CD14-positive monocyte (primary cell): Measurements from ENCODE around the gene ESPN. TPM values are rescaled to one million over a fixed set of nuclear protein-coding genes. Genes with fewer than 3 reads are reported as not detected.

Experiments used
- DNase-seq, 3 donors: peaks; one replicate each; pipeline ENCODE4 v3.0.0-alpha.2; 2011 to 2022
- H2AFZ ChIP-seq: 2 replicates; pipeline ENCODE4 v1.6.0; 2012; ENCODE audit warnings: mild to moderate bottlenecking, low read depth, low read length, inconsistent platforms; ENCODE audit not compliant: insufficient read depth, poor library complexity, severe bottlenecking
- H3K27ac ChIP-seq, 2 donors: 1 replicate in 1 of 2; 2 replicates in 1 of 2; pipeline ENCODE4 v1.5.1; 2012 to 2013; ENCODE audit warnings: low read length in 2 of 2, control low read depth in 1 of 2, inconsistent platforms in 1 of 2, low read depth in 1 of 2, mild to moderate bottlenecking in 1 of 2
- H3K27me3 ChIP-seq, 2 donors: one replicate each; pipeline versions ENCODE4 v1.6.0 to v1.6.1; 2011 to 2013; ENCODE audit warnings: low read length in 2 of 2; ENCODE audit not compliant: control insufficient read depth in 2 of 2, insufficient read depth in 2 of 2
- H3K36me3 ChIP-seq, 2 donors: replicated peaks in 1 of 2; 1 replicate in 1 of 2; 2 replicates in 1 of 2; pipeline versions ENCODE4 v1.5.1 to v1.6.1; 2012 to 2013; ENCODE audit warnings: low read length in 2 of 2, control low read depth in 1 of 2, inconsistent platforms in 1 of 2, mild to moderate bottlenecking in 1 of 2; ENCODE audit not compliant: insufficient read depth in 2 of 2, control insufficient read depth in 1 of 2
- H3K4me1 ChIP-seq, 2 donors: 1 replicate in 1 of 2; 2 replicates in 1 of 2; pipeline versions ENCODE4 v1.5.1 to v1.6.1; 2012 to 2013; ENCODE audit warnings: low read length in 2 of 2, control low read depth in 1 of 2, inconsistent platforms in 1 of 2, mild to moderate bottlenecking in 1 of 2, moderate library complexity in 1 of 2; ENCODE audit not compliant: insufficient read depth in 2 of 2, control insufficient read depth in 1 of 2
- H3K4me2 ChIP-seq: replicated peaks from 2 replicates; pipeline ENCODE3; 2012; ENCODE audit warnings: low read length, moderate library complexity, mild to moderate bottlenecking; ENCODE audit not compliant: poor library complexity, severe bottlenecking; ENCODE audit errors: extremely low read depth
- H3K4me3 ChIP-seq, 3 experiments: fragments of 200-600 bp in 1 of 3; sonication (generic) in 1 of 3; replicated peaks in 1 of 3; 1 replicate in 2 of 3; 2 replicates in 1 of 3; pipeline ENCODE4 v1.5.1; 2011 to 2013; ENCODE audit warnings: low read length in 3 of 3, mild to moderate bottlenecking in 3 of 3, control low read depth in 2 of 3, low read depth in 2 of 3, inconsistent platforms in 1 of 3, moderate library complexity in 1 of 3
- H3K79me2 ChIP-seq: 2 replicates; pipeline ENCODE4 v1.6.0; 2012; ENCODE audit warnings: mild to moderate bottlenecking, control low read depth, inconsistent platforms, low read length, moderate library complexity; ENCODE audit not compliant: insufficient read depth
- H3K9ac ChIP-seq: 2 replicates; pipeline ENCODE4 v1.6.0; 2017; ENCODE audit warnings: low read length, mild to moderate bottlenecking; ENCODE audit not compliant: insufficient read depth, poor library complexity, severe bottlenecking
- H3K9me3 ChIP-seq, 2 donors: replicated peaks in 1 of 2; 1 replicate in 1 of 2; 2 replicates in 1 of 2; pipeline versions ENCODE4 v1.5.1 to v1.6.1; 2012 to 2013; ENCODE audit warnings: low read length in 2 of 2, control low read depth in 1 of 2; ENCODE audit not compliant: control insufficient read depth in 1 of 2, insufficient read depth in 1 of 2
- H4K20me1 ChIP-seq: 2 replicates; pipeline ENCODE4 v1.6.0; 2012; ENCODE audit warnings: mild to moderate bottlenecking, low read length, control low read depth, moderate library complexity; ENCODE audit not compliant: insufficient read depth
- H3K27ac Mint-ChIP-seq, 7 donors: one replicate each; pipeline ENCODE4 v1.8.0; 2020; ENCODE audit warnings: mild to moderate bottlenecking in 7 of 7, mixed read lengths in 7 of 7, moderate library complexity in 6 of 7, inconsistent platforms in 2 of 7
- H3K27me3 Mint-ChIP-seq, 3 donors: one replicate each; pipeline ENCODE4 v1.8.0; 2021 to 2022; ENCODE audit warnings: low read depth in 3 of 3, mild to moderate bottlenecking in 3 of 3, mixed read lengths in 3 of 3, moderate library complexity in 3 of 3, inconsistent platforms in 1 of 3
- H3K36me3 Mint-ChIP-seq, 2 donors: one replicate each; pipeline ENCODE4 v1.8.0; 2020; ENCODE audit warnings: mixed read lengths in 2 of 2, inconsistent platforms in 1 of 2, mild to moderate bottlenecking in 1 of 2
- H3K4me1 Mint-ChIP-seq: one replicate; pipeline ENCODE4 v1.8.0; 2020; ENCODE audit warnings: mild to moderate bottlenecking, mixed read lengths
- H3K4me3 Mint-ChIP-seq, 2 donors: one replicate each; pipeline ENCODE4 v1.8.0; 2020; ENCODE audit warnings: mild to moderate bottlenecking in 2 of 2, mixed read lengths in 2 of 2, moderate library complexity in 1 of 2
- H3K9me3 Mint-ChIP-seq, 7 donors: one replicate each; pipeline ENCODE4 v1.8.0; 2020 to 2022; ENCODE audit warnings: mixed read lengths in 7 of 7, mild to moderate bottlenecking in 6 of 7, moderate library complexity in 6 of 7, inconsistent platforms in 2 of 7
- CTCF ChIP-seq: fragments of 200-600 bp; IDR thresholded peaks from one replicate; pipeline ENCODE4 v1.8.0; 2022; ENCODE audit warnings: antibody characterized with exemption, mild to moderate bottlenecking
- WGBS: methylation state at CpG from one replicate; pipeline ENCODE4 v1.1.5; 2013; ENCODE audit warnings: missing lambda C conversion rate; ENCODE audit not compliant: insufficient coverage; 5-methylcytosine and 5-hydroxymethylcytosine counted together
- intact Hi-C, 2 donors: fragments of 100-400 bp; cut with micrococcal nuclease; formaldehyde crosslinking; loops; one replicate each; pipeline versions ENCODE4 v1.15.0 to v1.15.1; 2023
- polyA plus RNA-seq, 3 donors: library from polyadenylated mRNA; depleted of rRNA in 1 of 3; unstranded in 2 of 3; stranded (reverse) in 1 of 3; fragments of 300-500 nt in 2 of 3; fragments of >200 nt in 1 of 3; fragmentation: Illumina TruSeq in 2 of 3; gene quantifications; 1 replicate in 2 of 3; 2 replicates in 1 of 3; pipeline ENCODE4 v1.2.3, GENCODE V29; 2012 to 2021

ESPN gene
- polyA plus RNA-seq, 3 donors = not detected

GRCh38 chr1:6380037-6380436 lies 44.5 kb upstream of the ESPN start:
- Histone ChIP-seq H2AFZ (no peak overlapping the region), H3K27me3 (no peaks in the 10 kb centered on the region), H3K79me2 (peaks cover 3% of the 10 kb centered on the region), H4K20me1 (no peaks in the 10 kb centered on the region), H3K4me2 (no peak overlapping the region), H3K27ac (no peak overlapping the region), H3K36me3 (no peaks in the 10 kb centered on the region), H3K9me3 (peaks cover 0 to 5% of the 10 kb centered on the region in 2 donors), H3K4me1 (no peaks in the 10 kb centered on the region), H3K4me3 (no peak overlapping the region), H3K9ac (no peak overlapping the region)
- DNase-seq = no peak
- intact Hi-C loops = no loop called here
- H3K27me3 Mint-ChIP-seq = peaks cover 0 to 2% (median 2%) of the 10 kb centered on the region in 3 donors
- no peak overlapping the region for H3K4me3 Mint-ChIP-seq
- peaks cover 0 to 2% of the 10 kb centered on the region in 2 donors for H3K36me3 Mint-ChIP-seq
- TF ChIP-seq CTCF = no peak
- H3K4me1 Mint-ChIP-seq = no peaks in the 10 kb centered on the region
- peaks cover 7 to 24% (median 12%) of the 10 kb centered on the region in 7 donors for H3K9me3 Mint-ChIP-seq
- no CpG with 5 or more reads among the region's 7 CpGs for WGBS
- H3K27ac Mint-ChIP-seq = no peak overlapping the region

DNA sequence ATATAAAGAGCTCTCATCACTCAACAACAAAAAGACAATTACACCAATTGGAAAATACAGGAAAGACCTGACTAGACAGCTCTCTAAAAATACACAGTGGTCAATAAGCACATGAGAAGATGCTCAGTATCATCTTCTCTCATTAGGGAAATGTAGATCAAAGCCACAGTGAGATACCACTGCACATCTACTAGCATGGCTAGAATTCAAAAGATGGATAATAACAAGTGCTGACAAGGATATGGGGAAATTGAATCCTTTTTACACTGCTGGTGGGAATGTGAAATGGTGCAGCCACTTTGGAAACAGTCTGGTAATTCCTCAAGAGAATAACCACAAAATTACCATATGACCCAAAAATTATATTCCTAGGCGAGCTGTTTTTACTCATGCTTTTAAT lies 40.4 kb upstream of the ESPN start:
- peaks cover 0 to 2% of the 10 kb centered on the region in 2 donors for H3K36me3 Mint-ChIP-seq
- Histone ChIP-seq H3K9ac (no peak overlapping the region), H4K20me1 (no peaks in the 10 kb centered on the region), H2AFZ (no peak overlapping the region), H3K4me2 (no peak overlapping the region), H3K27ac (no peak overlapping the region), H3K9me3 (peaks cover 0 to 5% of the 10 kb centered on the region in 2 donors), H3K36me3 (no peaks in the 10 kb centered on the region), H3K79me2 (peaks cover 3% of the 10 kb centered on the region), H3K4me3 (no peak overlapping the region), H3K4me1 (no peaks in the 10 kb centered on the region), H3K27me3 (no peaks in the 10 kb centered on the region)
- intact Hi-C loops = no loop called here
- DNase-seq = no peak
- no peak for TF ChIP-seq CTCF
- WGBS = no CpG with 5 or more reads among the region's 1 CpG
- peaks cover 0 to 1% (median 0%) of the 10 kb centered on the region in 3 donors for H3K27me3 Mint-ChIP-seq
- no peak overlapping the region for H3K4me3 Mint-ChIP-seq
- peaks cover 7 to 21% (median 12%) of the 10 kb centered on the region in 7 donors for H3K9me3 Mint-ChIP-seq
- H3K4me1 Mint-ChIP-seq = peaks cover 4% of the 10 kb centered on the region
- no peak overlapping the region for H3K27ac Mint-ChIP-seq
